HG02938 (cell line): ENCODE data around the gene C22orf39.

Source experiments
- ATAC-seq: cut with Tn5 transposase; IDR thresholded peaks from one replicate; pipeline ENCODE4 v1.9.1; 2021; ENCODE audit warnings: mild to moderate bottlenecking, moderate library complexity; ENCODE audit not compliant: unreplicated experiment

Gene C22orf39

DNA sequence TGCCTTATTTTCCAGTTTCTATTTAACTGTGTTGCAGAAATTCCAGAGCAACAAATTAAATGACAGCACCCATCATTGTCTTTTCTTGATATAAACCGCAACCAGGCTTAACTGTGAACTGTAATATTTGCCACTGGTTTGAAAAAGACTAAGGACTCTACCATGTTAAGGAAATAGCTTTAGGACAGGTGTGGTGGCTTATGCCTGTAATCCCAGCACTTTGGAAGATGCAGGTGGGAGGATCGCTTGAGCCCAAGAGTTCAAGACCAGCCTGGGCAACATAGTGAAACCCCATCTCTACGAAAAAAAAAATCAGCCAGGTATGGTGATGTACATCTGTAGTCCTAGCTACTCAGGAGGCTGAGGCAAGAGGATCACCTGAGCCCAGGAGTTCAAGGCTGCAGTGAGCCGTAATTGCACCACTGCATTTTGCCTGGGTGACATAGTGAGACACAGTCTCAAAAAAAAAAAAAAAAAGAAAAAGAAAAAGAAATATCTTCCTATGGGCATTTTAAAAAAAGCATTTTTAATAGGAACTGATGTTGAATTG, 44.8 kb downstream of the C22orf39 start:
- no peak for ATAC-seq

DNA sequence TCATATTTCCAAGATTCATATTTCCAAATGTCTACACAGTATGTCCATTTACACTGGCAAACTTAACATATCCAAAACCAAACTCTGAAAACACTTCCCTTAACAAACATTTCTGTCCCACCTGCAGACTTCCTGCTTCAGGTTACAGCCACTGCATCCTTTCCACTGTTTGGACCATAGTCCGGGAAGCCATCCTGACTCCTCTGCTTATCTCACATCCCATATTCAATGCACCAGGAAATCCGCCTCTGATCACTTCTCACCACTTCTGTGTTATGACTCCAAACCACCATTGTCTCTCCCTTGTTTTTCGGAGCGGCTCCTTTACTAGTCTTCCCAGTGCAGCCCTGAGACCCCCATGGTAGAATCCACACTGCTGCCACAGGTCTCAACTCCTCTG, 46.0 kb downstream of the C22orf39 start:
- ATAC-seq = no peak

DNA sequence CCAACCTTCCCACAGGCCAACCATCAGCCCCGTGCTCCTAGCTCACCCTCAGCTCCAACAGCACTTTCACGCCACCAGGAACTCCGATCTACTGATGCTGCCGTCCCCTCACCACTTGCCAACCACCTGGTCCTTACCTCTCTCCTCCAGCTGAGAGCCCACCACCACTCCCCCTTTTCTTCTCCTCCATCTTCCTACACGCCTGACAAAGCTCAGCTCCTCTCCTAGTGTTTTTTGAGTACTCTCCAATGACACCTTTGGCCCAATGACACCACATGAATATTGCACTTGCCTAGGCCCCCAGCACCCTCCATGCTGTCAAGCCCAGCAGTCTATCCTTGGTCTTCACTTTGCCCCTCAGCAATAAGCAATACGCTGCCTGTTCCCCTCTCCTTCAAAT, 46.6 kb downstream of the C22orf39 start:
- no peak for ATAC-seq

DNA sequence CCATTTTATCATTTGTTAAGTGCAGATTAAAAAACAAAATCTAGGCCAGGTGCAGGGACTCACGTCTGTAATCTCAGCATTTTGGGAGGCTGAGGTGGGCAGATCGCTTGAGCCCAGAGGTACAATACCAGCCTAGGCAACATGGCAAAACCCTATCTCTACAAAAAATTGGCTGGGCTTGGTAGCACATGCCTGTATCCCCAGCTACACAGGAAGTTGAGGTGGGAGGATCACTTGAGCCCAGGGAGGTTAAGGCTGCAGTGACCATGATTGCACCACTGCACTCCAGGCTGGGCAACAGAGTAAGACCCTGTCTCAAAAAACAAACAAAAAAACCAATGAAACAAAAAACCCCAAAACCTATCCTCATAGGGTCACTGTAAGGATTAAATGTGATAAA, 48.9 kb downstream of the C22orf39 start:
- ATAC-seq = no peak

DNA sequence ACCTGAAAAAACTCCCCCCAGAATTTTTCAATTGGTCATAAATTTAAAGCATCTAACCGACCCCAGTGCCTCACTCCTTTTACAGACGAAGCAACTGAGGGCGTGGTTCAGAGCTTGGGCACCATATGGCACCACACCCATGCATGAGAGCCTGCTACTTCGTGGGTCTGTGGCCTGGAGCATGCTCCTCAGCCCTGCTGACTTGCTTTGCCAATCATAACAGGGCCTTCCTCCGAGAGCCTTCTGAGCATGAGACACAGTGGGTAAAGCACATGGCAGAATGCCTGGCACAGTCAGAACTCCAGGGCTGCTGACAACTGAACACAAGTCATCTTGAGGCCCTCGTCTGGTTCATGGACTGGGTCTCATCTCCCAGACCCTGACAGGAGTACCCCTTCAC, 49.3 kb downstream of the C22orf39 start:
- no peak for ATAC-seq

DNA sequence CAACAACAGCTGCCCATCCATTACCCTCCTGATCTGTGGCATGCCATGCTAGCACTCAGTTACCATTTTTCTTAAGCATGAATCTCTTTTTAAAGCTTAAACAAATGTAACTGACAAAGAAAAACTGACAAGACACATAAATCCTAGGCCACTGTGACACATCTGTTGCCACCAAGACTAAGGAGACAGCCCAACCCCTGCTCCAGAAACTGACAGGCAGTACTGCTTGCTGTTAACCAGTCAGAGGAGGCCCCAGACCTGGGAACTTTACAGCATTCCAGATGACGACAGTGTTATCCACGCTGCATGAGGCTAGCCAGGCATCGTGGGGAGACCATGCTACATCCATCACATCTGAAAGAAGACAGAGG, 49.8 kb downstream of the C22orf39 start:
- ATAC-seq = no peak

DNA sequence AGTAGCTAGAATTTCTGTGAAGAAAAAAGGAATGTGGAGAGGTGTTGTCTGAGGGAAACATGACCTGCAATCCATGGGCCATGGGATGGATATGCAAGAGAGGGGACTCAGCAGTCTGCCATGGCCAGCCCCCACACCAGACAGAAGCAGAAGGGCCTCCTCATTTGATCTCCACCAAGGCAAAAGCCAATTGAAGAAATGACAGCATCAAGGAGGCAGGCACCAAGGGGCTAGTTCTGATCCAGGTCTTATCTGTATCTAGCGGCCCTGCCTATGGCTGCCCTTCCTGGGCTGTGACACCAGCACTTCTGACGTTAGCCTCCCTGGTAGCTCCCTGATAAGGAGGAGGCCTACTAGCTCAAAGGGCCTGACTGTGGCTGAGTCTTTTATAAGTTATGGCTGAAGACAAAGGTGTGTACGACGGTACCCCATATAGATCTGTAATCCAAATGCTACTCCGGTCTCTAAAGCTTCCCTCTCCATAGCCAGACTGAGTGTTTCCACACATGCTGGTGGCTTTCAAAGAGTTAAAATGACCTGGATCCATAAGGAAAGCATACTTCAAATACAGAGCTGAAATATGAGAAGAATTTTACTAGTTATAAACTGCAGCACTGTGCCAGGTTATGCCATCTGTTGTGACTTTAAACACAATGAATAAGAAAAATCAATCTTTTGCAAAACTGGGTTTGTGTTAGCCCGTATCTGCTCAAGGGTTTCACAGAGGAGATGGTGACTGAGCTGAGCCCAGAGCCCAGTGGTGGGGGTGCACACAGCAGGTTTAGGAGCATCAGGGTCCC, 50.4 kb downstream of the C22orf39 start:
- no peak for ATAC-seq

DNA sequence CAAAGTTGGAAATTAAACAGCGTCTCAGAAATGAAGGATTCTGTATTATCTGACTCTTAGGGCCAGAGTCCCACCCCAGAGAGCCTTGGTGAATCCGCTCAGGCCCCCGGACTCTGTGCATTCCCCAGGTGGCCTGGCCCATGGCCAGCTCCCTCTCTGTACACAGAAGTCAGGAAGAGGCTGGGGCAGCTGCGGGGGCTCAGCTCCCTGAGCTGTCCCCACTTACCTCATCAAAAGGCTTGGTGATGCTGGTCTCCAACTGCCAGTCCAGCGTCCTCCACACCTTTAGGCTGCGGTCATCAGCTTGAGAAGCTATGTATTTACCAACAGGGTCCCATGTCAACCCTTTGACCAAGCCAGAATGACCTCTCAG, 51.0 kb downstream of the C22orf39 start:
- no peak for ATAC-seq

DNA sequence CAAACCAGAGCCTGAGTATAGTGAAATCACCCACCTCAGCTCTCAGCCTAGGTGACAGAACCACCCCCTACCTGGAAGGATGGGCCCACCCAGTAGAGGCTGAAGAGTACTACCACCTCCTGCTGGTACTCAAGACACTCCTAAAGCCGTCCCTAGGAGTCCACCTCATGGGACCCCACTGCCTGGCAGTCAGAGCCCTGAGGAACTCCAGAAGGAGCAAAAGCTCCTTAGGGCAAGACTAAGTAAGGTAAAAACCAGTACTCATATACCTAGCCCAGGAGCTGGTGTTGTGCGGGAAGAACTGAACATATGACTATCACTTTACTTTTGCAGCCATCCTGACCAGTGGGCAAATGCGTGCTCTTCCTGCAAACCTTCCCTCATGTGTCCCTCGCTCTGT, 52.2 kb downstream of the C22orf39 start:
- ATAC-seq = no peak

DNA sequence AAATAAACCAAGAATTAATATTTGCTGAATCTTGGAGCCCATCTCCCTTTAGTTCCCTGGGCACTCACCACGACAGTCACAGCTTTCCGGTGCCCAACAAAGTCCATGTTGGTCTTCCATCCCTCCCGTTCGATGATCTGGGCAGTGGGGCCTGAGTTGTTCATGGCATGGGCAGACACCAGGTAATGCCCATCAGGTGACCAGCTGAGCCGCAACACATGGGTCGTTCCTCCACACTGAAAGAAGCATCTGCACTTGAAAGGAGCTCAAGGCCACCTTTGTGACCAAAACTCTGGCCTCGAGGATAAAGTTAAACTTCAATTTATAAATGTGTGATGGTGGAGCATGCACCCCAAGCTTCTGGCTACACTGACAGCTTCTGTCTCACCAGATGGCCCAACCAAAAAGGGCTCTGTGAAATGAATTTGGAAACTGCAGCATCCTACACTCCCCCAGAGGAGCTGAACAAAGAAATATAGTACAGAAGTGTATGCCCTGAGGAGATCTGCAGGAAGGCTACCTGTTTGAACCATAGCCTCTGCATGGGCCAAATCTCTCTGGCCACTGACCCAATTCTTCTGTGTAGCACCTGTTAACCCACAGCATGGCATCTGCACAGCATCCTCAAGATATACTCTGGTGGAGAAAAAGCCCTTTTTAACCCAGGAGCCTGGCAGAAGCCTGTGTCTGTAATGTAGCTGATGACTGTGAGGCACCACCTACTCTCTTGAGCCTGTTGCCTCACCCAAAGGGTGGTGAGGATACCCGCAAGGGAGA, 53.0 kb downstream of the C22orf39 start:
- ATAC-seq = no peak

DNA sequence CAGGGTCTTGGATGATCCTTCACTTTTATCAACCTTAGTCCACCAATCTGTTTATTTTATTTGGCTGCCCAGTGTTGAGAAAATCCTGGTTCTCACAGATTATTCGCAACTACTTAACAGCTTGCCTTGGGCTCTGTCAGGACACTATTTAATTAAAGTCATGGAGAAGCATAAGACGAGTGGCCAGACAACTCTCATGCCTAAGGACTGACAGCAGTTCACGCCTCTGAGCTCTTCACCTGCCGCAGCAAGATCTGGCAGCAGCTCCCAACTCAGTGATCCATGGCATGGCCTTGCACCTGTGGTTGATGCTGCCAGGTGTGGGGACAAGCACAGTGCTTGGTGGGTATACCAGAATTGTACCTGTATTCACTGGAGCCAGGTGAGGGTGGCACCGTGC, 53.8 kb downstream of the C22orf39 start:
- ATAC-seq = no peak
